Measurements from ENCODE around the gene COL26A1.

Gene COL26A1

GRCh38 chr7:101534015-101534803 lies 171.5 kb downstream of the COL26A1 start:
- TF ChIP-seq, protein P1, sequence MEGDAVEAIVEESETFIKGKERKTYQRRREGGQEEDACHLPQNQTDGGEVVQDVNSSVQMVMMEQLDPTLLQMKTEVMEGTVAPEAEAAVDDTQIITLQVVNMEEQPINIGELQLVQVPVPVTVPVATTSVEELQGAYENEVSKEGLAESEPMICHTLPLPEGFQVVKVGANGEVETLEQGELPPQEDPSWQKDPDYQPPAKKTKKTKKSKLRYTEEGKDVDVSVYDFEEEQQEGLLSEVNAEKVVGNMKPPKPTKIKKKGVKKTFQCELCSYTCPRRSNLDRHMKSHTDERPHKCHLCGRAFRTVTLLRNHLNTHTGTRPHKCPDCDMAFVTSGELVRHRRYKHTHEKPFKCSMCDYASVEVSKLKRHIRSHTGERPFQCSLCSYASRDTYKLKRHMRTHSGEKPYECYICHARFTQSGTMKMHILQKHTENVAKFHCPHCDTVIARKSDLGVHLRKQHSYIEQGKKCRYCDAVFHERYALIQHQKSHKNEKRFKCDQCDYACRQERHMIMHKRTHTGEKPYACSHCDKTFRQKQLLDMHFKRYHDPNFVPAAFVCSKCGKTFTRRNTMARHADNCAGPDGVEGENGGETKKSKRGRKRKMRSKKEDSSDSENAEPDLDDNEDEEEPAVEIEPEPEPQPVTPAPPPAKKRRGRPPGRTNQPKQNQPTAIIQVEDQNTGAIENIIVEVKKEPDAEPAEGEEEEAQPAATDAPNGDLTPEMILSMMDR (IDR thresholded peaks at IDR 0.05), result no peak

GRCh38 chr7:101534873-101535272 lies 172.2 kb downstream of the COL26A1 start:
- TF ChIP-seq, protein P1 (IDR thresholded peaks at IDR 0.05), result no peak

- TF ChIP-seq, protein P1 (IDR thresholded peaks at IDR 0.05), result no peak
These were observed 172.7 kb downstream of the COL26A1 start for GRCh38 chr7:101535351-101535751.

DNA sequence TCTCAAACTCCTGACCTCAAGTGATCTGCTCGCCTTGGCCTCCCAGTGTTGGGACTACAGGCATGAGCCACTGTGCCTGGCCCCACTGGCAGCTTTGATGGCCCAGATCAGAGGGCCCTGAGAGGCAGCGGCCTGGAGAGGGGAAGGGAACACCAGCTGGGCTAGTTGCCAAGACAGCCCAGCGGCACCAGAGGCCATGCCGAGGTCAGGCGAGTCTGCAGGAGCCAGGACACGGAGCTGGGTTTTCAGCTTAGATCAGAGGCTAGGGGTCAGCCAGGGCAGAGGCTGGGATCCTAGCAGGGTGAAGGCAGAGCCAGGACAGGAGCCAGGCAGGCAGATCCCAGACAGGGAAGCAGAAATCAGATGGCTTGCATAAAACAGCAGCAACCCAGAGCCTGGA lies 173.6 kb downstream of the COL26A1 start:
- TF ChIP-seq, protein P1 (IDR thresholded peaks at IDR 0.05), result no peak

- TF ChIP-seq, protein P1 (IDR thresholded peaks at IDR 0.05), result no peak
These were observed 174.0 kb downstream of the COL26A1 start for GRCh38 chr7:101536668-101537067.

GRCh38 chr7:101537205-101537604 lies 174.5 kb downstream of the COL26A1 start:
- TF ChIP-seq, protein P1 (IDR thresholded peaks at IDR 0.05), result no peak

DNA sequence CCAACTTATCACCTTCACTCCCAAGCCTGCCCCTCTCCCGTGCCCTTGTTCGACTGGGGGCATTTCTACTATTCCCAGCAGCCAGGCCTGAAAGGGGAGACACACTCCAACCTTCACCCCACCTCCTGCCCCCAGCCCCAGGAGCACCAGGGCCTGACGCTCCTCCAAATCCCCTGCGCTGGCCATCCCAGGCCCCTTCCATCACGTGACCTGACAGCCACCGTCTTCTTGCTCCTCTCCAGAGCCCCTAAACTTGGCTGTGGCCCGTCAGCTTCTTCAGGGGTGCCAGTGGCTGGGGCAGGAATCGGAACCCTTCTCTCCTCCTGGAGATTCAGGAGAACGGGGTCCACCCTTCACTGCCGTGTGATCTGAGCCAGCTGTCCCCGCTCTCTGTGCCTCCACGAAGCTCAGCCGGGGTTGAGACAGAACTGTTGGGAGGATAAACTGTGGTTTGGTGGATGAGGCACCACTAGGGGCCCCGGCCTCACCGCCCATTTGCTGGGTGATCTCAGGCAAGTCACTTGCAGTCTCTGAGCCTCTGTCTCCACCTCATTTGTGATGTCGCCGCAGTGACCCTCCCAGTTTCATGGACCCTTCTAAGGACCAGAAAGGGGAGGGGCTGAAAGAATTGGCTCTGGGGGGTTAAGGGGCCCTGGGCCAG lies 175.4 kb downstream of the COL26A1 start:
- TF ChIP-seq, protein P1 (IDR thresholded peaks at IDR 0.05), result no peak

All from LNCAP (cell line).